Activated CD8-positive, alpha-beta T cell treated with anti-CD3 and anti-CD28 coated beads, Interleukin-2, amount 10 ng/mL, durations not matched to agents 7 days and 5 days (primary cell): ENCODE results near the gene ZNF837. TPM values are rescaled to one million over a fixed set of nuclear protein-coding genes. Genes with fewer than 3 reads are reported as not detected.

ENCODE experiments used
- ATAC-seq: fragments of 150-1000 bp; cut with Tn5 transposase; one replicate; pipeline ENCODE4 v1.10.0; 2021; ENCODE audit warnings: moderate library complexity
- CTCF ChIA-PET: fragments of 350-600 bp; sonication (Branson Sonifier 250); formaldehyde crosslinking; loops from one replicate; lab custom pipeline; 2021; ENCODE audit warnings: antibody characterized with exemption; lab: Charles Lee
- POLR2A ChIA-PET: fragments of 350-600 bp; sonication (Branson Sonifier 250); formaldehyde crosslinking; loops from one replicate; lab custom pipeline; 2021; ENCODE audit warnings: antibody characterized with exemption; lab: Charles Lee
- DNase-seq: peaks from one replicate; pipeline ENCODE4 v3.0.0-alpha.2; 2020
- H3K27ac Mint-ChIP-seq: one replicate; pipeline ENCODE4 v1.8.0; 2021; ENCODE audit warnings: mild to moderate bottlenecking, mixed read lengths
- H3K27me3 Mint-ChIP-seq: one replicate; pipeline ENCODE4 v1.8.0; 2021; ENCODE audit warnings: low read depth, mixed read lengths
- H3K36me3 Mint-ChIP-seq: one replicate; pipeline ENCODE4 v1.8.0; 2021; ENCODE audit warnings: low read depth, mixed read lengths
- H3K4me1 Mint-ChIP-seq: one replicate; pipeline ENCODE4 v1.8.0; 2021; ENCODE audit warnings: low read depth, mixed read lengths
- H3K4me3 Mint-ChIP-seq: one replicate; pipeline ENCODE4 v1.8.0; 2021; ENCODE audit warnings: mild to moderate bottlenecking, mixed read lengths
- H3K9me3 Mint-ChIP-seq: one replicate; pipeline ENCODE4 v1.8.0; 2022; ENCODE audit warnings: mixed read lengths; ENCODE audit not compliant: insufficient read depth
- total RNA-seq, 2 experiments: library from RNA; stranded (reverse); gene quantifications; one replicate each; pipeline ENCODE4 v1.2.3, GENCODE V29; 2021

ZNF837 gene
- total RNA-seq, 2 experiments from 2014 or later = 1.3 to 1.5 TPM

DNA sequence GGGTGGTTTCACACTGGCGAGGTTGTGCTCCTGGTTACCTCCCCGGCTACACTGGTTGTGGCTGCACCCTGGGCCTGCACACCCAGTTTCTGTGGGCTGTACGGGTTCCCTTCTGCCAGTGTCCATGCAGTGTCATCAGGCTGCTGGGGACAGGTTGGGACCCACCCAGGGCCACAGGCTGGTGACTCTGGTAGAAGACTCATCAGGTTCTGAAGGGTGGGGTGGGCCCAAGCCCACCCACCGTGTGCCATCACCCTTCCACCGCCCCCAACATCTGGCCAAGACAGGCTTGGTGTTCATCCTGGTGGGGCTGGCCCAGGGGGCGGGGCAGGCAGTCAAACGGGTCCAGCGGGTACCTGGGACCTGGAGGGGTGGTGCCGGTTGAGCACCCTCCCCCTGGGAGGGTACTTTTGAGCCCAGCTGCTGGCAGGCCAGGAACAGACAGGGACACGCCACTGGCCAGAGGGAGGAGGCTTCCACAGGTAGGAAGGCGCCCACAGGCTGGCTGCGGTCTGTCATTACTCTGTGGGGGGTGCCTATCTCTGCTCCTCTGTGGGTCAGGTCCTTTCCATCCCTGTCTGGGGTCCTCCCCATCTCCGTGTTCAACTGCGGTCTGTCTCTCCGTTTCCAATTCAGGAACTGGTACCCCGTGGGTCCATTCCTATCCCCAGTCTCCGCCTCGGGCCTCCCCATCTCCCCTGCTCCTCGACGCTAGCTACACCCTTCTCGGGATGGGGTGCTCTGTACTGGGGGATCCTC, 14.6 kb upstream of the ZNF837 start, which contains the start of gene RNF225:
TSS of gene RNF225 (plus strand) at position 437 of the 759 bp plus-strand sequence. CDS start 434 bp downstream, outside the sequence.
- ChIA-PET POLR2A (interaction anchor here (0.8 kb wide), 1 partner anchor 32 kb away, joined by 3 read pairs; no protein-coding TSS in a partner anchor), CTCF (no interaction called here)
- Mint-ChIP-seq H3K4me1 (peaks cover 42% of the 10 kb centered on the region), H3K36me3 (peaks cover 48% of the 10 kb centered on the region), H3K9me3 (no peaks in the 10 kb centered on the region), H3K27ac (no peak within 1 kb of the TSS), H3K4me3 (no peak within 1 kb of the TSS), H3K27me3 (no peaks in the 10 kb centered on the region)
- DNase-seq = no peak
- peak; percentile 12 for ATAC-seq

DNA sequence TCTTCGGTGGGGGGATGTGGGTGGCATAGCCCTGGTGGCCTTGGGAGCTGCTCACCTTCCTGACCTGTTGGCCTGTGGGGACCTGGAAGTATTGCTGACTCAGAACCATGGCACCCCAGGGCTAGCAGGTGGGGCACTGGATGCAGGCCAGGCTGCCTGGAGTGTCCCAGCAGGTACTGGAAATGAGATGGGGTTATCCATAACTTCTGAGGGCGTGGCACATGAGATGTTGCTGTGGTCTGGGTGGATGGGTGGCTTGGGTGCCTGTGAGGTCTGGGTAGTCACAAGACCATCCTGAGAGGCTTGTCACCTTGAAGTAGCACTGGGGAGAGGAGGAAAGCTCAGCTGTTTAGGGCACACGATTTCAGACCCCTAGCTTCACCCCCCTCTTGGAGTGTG, 14.0 kb upstream of the ZNF837 start:
- H3K4me3 Mint-ChIP-seq = no peak overlapping the region
- DNase-seq = no peak
- no peak overlapping the region for H3K27ac Mint-ChIP-seq

DNA sequence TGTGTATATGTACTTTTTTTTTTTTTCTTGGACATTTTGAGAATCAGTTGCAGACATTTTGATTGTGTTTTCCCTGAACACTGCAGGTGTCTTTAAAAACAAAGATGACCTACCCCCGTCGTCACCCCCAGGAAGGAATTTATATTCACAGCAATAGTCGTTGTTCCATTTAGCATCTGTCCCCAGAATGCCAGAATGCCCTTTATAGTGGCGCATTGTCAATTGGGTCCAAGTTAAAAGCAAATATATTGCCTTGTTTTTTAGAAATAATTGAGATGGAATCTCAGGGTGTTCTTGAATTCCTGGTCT, 12.8 kb upstream of the ZNF837 start:
- CTCF ChIA-PET = no interaction called here
- Mint-ChIP-seq H3K36me3 (peaks cover 57% of the 10 kb centered on the region), H3K9me3 (no peaks in the 10 kb centered on the region), H3K4me3 (no peak overlapping the region), H3K27me3 (no peaks in the 10 kb centered on the region), H3K27ac (no peak overlapping the region), H3K4me1 (peaks cover 44% of the 10 kb centered on the region)
- POLR2A ChIA-PET = no interaction called here
- ATAC-seq (no peak), DNase-seq (no peak)

More for the DNA sequence above, 14.0 kb upstream of the ZNF837 start:
- Mint-ChIP-seq H3K27me3 (no peaks in the 10 kb centered on the region), H3K9me3 (no peaks in the 10 kb centered on the region), H3K4me1 (peaks cover 40% of the 10 kb centered on the region), H3K36me3 (peaks cover 50% of the 10 kb centered on the region)
- CTCF ChIA-PET = no interaction called here
- POLR2A ChIA-PET = interaction anchor here (0.8 kb wide), 1 partner anchor 32 kb away, joined by 3 read pairs; no protein-coding TSS in a partner anchor
- peak; percentile 4 for ATAC-seq

DNA sequence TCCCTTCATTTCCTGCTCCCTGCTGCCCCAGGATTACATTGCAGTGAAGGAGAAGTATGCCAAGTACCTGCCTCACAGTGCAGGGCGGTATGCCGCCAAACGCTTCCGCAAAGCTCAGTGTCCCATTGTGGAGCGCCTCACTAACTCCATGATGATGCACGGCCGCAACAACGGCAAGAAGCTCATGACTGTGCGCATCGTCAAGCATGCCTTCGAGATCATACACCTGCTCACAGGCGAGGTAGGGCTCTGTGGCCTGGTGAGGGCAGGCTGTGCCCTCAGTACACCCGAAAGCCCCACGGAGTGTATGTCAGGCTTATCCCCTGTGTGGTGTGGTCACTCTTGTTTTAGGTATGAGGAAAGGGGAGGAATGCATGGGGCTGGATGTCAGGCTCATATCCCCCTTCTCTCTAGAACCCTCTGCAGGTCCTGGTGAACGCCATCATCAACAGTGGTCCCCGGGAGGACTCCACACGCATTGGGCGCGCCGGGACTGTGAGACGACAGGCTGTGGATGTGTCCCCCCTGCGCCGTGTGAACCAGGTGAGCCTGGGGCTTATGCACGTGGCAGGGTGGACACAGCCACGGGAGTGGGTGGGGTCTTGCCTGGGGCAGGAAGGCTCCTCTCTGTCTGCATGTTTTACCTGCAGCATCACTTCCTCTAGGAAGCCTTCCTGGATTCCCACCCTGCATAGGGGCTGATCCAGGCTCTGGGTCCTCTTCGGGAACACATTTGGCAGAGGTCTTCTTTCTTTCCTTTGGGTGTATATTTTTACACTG, 12.3 kb upstream of the ZNF837 start:
- ChIA-PET CTCF (no interaction called here), POLR2A (no interaction called here)
- Mint-ChIP-seq H3K36me3 (peaks cover 61% of the 10 kb centered on the region), H3K4me1 (peaks cover 47% of the 10 kb centered on the region), H3K27me3 (no peaks in the 10 kb centered on the region), H3K27ac (no peak overlapping the region), H3K9me3 (no peaks in the 10 kb centered on the region), H3K4me3 (no peak overlapping the region)
- ATAC-seq (no peak), DNase-seq (no peak)

DNA sequence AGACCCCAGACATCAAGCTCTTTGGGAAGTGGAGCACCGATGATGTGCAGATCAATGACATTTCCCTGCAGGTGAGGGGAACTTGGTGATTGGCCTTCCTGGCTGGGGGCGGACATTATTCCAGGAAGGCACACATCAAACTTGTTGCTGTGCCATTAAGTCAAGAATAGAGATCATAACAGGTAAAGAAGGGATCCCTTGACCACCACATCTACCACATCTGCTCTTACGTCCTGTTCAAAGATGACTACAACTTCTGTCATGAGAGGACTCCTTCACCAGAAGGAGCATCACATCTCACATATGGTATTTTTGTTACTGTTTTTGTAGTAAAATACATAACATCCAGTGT, 7.3 kb upstream of the ZNF837 start:
- Mint-ChIP-seq H3K36me3 (peaks cover 48% of the 10 kb centered on the region), H3K27me3 (no peaks in the 10 kb centered on the region), H3K9me3 (no peaks in the 10 kb centered on the region), H3K4me1 (peaks cover 56% of the 10 kb centered on the region), H3K4me3 (peak overlapping the region; percentile 97), H3K27ac (peak overlapping the region; percentile 95)
- ATAC-seq (no peak), DNase-seq (no peak)
- POLR2A ChIA-PET = interaction anchor here (1.6 to 2.0 kb wide), 2 partner anchors 25 to 157 kb away, joined by 4 to 11 read pairs; partner anchors contain the start of gene ZNF497
- CTCF ChIA-PET = interaction anchor here (1.7 to 2.2 kb wide), 2 partner anchors 132 to 193 kb away, joined by 5 to 7 read pairs; partner anchors contain the start of gene ZBTB45

DNA sequence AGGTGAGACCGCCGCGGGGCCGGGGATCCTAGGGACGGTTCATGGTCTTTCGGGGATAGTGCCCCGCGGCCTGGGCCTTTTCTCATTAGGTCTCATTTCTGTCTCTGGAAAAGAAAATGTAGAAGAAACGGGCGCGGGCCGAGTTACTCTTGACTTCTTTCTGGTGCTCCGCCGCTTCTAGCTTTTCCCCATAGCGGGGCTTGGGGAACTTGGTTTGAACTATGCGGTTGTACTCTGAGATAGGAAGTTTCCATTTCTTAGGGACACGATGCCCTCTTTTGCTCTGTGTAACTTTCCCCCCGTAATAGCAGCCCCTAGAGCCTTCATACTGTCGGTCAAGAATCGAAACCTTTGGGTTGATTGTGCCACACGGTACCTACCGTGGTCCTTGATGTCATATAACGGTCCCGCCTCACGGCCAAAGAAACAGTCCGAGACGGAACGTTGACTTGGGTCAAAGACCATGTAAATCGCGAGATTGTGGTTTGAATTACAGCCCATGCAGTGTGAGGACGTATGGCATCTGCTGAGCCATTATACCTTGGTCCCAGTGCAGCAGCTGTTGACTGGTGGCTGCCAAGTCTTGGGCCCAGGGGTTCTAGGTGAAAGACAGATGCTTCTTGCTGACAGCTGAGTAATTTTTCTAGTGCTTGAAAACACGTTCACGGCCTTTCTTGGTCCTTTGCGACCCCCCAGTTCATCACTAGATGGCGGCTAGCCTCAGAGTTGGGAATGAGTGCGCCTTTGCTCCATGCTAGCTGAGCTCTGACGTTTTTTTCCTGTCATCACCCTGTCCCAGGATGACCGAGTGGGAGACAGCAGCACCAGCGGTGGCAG, 6.7 kb upstream of the ZNF837 start:
- peaks cover 42% of the 10 kb centered on the region for H3K36me3 Mint-ChIP-seq
- ChIA-PET CTCF (interaction anchor here (1.7 to 2.2 kb wide), 2 partner anchors 132 to 193 kb away, joined by 5 to 7 read pairs; partner anchors contain the start of gene ZBTB45), POLR2A (interaction anchor here (0.6 to 2.0 kb wide), 6 partner anchors 19 to 157 kb away, joined by 3 to 11 read pairs (median 3); partner anchors contain the start of genes ZNF132 and ZNF497)
- H3K27ac Mint-ChIP-seq = peak overlapping the region; percentile 95
- no peaks in the 10 kb centered on the region for H3K27me3 Mint-ChIP-seq
- H3K9me3 Mint-ChIP-seq = no peaks in the 10 kb centered on the region
- peak; percentile 5 for ATAC-seq
- DNase-seq = no peak
- H3K4me1 Mint-ChIP-seq = peaks cover 57% of the 10 kb centered on the region
- H3K4me3 Mint-ChIP-seq = peak overlapping the region; percentile 97

DNA sequence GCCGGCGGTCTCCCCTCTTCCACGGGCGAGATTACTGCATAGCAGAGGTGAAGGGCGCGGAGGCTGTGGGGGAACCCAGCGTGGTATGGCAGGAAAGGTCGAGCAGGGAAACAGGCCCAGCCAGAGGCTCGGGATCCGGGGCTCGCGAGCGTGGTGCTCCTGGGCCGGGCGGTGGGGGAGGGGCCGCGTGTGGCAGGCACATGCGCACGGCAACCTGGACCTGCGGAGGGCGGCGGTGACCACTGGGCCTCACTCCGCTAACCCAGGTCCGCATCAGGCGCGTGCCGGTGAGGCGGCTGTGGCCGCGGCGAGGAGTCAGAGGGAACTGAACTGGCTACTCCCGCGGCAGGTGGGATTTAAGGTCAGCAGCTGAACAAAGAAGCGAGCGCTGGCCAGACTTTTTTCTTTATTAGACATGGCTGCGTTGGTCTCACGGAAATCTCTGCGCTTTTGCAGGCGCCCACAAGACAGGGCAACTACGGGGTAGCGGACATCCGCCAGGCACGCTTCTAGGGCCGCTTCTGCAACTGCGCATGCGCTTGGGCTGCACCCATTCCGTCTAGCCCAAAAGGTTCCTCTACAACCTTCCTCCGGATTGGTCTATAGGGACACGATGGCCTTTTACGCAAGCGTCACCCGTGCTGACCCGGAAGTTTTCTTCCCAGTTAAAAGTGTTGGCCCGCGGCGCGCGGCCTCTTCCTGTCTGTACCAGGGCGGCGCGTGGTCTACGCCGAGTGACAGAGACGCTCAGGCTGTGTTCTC, 5.9 kb upstream of the ZNF837 start, which contains the start of gene RPS5:
TSS of gene RPS5 (plus strand) at position 694 of the 762 bp plus-strand sequence. CDS start 869 bp downstream, outside the sequence.
- Mint-ChIP-seq H3K27me3 (no peaks in the 10 kb centered on the region), H3K36me3 (peaks cover 36% of the 10 kb centered on the region), H3K9me3 (no peaks in the 10 kb centered on the region), H3K4me3 (peak within 1 kb of the TSS; percentile 97), H3K27ac (peak within 1 kb of the TSS; percentile 95), H3K4me1 (peaks cover 58% of the 10 kb centered on the region)
- peak; percentile 87 for ATAC-seq
- CTCF ChIA-PET = interaction anchor here (1.0 to 1.7 kb wide), 2 partner anchors 132 to 194 kb away, joined by 3 to 5 read pairs; no protein-coding TSS in a partner anchor
- peak; percentile 98 for DNase-seq
- POLR2A ChIA-PET = interaction anchor here (0.6 to 2.0 kb wide), 7 partner anchors 20 to 568 kb away, joined by 3 to 11 read pairs (median 4); partner anchors contain the start of genes ZNF132, ZNF274 and ZNF497

DNA sequence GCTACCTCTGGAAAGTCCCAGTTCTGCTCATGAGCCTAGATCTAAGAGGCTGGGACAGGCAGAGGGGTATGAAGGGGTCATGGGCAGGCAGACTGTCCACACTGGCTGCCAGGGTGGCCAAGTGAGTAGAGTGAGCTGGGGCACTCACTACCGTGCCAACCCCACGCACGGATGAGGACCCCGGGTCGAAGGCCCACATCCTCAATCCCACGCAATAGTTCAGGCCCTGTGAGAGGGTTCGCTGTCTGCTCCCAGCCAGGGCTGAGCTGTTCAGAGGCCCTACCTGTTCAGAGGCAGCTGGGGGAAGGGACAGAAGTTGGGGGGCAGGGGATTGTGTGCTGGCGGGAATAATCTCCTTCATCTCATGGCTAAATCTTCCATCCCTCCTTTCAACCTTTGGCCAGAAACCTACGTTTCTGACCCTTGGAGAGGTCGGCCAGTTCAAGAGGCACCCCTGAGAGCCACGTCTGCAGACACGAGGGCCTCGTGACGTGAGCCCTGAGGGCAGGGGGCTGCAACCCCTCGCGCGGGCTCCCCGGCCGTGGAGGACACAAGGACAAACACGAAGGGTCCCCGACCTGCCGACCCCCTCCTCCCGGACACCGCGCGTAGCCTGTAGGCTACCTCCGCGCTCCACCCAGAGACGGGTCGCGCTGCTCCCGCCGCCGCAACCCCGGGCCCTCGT, 5.2 kb upstream of the ZNF837 start:
- no peak for DNase-seq
- no peak for ATAC-seq
- H3K4me1 Mint-ChIP-seq = peaks cover 52% of the 10 kb centered on the region
- no peaks in the 10 kb centered on the region for H3K27me3 Mint-ChIP-seq
- ChIA-PET POLR2A (interaction anchor here (1.0 to 2.0 kb wide), 4 partner anchors 23 to 567 kb away, joined by 3 to 11 read pairs (median 4); partner anchors contain the start of genes ZNF274 and ZNF497), CTCF (interaction anchor here (1.0 kb wide), 1 partner anchor 133 kb away, joined by 3 read pairs; no protein-coding TSS in a partner anchor)
- peak overlapping the region; percentile 97 for H3K4me3 Mint-ChIP-seq
- peak overlapping the region; percentile 95 for H3K27ac Mint-ChIP-seq
- H3K9me3 Mint-ChIP-seq = no peaks in the 10 kb centered on the region
- H3K36me3 Mint-ChIP-seq = peaks cover 30% of the 10 kb centered on the region

DNA sequence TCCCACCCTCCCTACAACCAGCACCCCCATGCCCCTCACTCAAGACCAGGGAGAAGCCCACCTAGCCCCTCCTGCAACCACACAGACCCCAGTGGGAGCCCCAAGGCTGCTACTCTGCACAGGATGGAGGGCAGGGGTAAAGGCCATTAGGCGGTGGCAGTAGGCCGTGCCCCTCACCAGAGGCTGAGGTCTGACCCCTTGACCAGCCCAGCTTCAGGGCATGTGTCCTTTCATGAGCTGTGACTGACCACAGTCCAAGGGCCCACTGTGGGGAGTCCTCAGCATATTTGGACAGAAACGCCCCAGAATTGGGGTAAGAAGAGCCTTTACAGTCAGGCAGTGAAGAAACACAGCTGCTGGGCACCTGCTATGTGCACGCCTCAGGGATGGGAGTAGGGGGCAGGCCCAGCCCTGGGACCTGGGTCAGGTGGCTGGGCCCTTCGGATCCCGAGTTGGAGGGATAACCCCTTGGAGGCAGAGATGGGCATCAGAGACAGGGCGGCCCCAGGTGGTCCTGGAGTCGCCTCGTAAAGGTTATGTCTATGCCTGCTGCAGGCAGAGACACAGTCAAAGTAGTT, 4.6 kb upstream of the ZNF837 start:
- peaks cover 24% of the 10 kb centered on the region for H3K36me3 Mint-ChIP-seq
- H3K4me1 Mint-ChIP-seq = peaks cover 46% of the 10 kb centered on the region
- H3K4me3 Mint-ChIP-seq = peak overlapping the region; percentile 97
- DNase-seq = no peak
- no peaks in the 10 kb centered on the region for H3K9me3 Mint-ChIP-seq
- no peaks in the 10 kb centered on the region for H3K27me3 Mint-ChIP-seq
- no peak for ATAC-seq
- peak overlapping the region; percentile 95 for H3K27ac Mint-ChIP-seq
- ChIA-PET POLR2A (interaction anchor here (1.2 to 1.6 kb wide), 2 partner anchors 23 to 202 kb away, joined by 3 to 4 read pairs; partner anchors contain the start of genes ZNF274 and ZNF497), CTCF (interaction anchor here (1.0 kb wide), 1 partner anchor 134 kb away, joined by 3 read pairs; no protein-coding TSS in a partner anchor)
